Measurements from ENCODE around the gene FBXO42. TPM values are rescaled to one million over a fixed set of nuclear protein-coding genes. Genes with fewer than 3 reads are reported as not detected.

Gene FBXO42
- total and polyA plus RNA-seq, 9 of the 15 experiments (the other 6 are each of a cell fraction or from before 2014, with no cell fraction given): 7.2 to 24.8 (median 17.4) TPM

DNA sequence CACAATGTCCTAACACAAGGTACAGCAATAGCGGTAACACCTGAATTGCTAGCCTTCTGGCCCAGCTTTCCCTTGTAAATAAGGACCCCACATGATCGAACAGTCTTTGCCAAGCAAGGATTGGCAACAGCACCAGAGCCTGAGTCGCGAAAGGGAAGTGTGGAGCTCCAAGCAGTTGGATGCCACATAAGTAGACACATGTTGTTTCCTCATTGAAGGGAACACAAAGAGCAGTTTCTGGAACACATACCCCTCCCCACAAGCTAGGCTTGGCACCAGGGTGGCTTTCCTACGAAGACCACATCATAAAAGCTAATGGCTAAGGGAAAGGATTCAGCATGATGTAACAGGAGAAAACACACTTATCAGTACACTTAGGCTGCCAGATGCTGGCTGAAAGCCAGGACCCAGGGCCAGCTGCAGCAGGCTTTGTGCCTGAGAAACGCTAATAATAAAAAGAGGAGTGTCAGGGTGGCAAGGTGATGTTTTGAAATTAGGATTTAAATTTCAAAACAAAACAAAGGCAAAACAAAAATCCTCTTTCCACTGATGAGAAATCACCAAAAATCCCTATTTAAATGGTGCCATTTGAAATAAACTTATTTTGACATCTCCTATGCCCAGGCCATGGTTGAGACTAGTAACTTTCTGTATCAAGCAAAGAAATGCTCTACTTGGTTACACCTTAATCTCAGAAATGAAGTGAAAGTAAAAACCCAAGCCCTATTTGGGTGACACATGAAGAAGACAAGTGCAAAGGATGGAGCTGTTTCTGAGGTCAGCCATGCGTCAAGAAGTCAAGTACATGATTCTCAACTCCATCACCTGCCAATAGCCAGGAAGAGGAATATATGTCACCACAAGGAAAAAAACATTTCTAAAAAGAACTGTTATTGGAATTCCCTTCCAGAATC is 103.4 kb downstream of the FBXO42 start (continued):
- TF ChIP-seq, protein P1, sequence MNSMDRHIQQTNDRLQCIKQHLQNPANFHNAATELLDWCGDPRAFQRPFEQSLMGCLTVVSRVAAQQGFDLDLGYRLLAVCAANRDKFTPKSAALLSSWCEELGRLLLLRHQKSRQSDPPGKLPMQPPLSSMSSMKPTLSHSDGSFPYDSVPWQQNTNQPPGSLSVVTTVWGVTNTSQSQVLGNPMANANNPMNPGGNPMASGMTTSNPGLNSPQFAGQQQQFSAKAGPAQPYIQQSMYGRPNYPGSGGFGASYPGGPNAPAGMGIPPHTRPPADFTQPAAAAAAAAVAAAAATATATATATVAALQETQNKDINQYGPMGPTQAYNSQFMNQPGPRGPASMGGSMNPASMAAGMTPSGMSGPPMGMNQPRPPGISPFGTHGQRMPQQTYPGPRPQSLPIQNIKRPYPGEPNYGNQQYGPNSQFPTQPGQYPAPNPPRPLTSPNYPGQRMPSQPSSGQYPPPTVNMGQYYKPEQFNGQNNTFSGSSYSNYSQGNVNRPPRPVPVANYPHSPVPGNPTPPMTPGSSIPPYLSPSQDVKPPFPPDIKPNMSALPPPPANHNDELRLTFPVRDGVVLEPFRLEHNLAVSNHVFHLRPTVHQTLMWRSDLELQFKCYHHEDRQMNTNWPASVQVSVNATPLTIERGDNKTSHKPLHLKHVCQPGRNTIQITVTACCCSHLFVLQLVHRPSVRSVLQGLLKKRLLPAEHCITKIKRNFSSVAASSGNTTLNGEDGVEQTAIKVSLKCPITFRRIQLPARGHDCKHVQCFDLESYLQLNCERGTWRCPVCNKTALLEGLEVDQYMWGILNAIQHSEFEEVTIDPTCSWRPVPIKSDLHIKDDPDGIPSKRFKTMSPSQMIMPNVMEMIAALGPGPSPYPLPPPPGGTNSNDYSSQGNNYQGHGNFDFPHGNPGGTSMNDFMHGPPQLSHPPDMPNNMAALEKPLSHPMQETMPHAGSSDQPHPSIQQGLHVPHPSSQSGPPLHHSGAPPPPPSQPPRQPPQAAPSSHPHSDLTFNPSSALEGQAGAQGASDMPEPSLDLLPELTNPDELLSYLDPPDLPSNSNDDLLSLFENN (IDR thresholded peaks at IDR 0.05; ENCODE audit: low read depth in 2 of 2, low read length in 2 of 2): peak in 1 of 2 experiments; percentile 88; a peak in 1 of 4 replicates
- 0 out of 2 replicates have a peak, but pooled peaks have one; percentile 37 for TF ChIP-seq GABPA (tag; conservative IDR thresholded peaks at IDR 0.05; ENCODE audit: low read depth)
- TF ChIP-seq, protein P2, sequence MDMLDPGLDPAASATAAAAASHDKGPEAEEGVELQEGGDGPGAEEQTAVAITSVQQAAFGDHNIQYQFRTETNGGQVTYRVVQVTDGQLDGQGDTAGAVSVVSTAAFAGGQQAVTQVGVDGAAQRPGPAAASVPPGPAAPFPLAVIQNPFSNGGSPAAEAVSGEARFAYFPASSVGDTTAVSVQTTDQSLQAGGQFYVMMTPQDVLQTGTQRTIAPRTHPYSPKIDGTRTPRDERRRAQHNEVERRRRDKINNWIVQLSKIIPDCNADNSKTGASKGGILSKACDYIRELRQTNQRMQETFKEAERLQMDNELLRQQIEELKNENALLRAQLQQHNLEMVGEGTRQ (CRISPR knock-in tag; IDR thresholded peaks at IDR 0.05): no peak
- TF ChIP-seq, protein P3, sequence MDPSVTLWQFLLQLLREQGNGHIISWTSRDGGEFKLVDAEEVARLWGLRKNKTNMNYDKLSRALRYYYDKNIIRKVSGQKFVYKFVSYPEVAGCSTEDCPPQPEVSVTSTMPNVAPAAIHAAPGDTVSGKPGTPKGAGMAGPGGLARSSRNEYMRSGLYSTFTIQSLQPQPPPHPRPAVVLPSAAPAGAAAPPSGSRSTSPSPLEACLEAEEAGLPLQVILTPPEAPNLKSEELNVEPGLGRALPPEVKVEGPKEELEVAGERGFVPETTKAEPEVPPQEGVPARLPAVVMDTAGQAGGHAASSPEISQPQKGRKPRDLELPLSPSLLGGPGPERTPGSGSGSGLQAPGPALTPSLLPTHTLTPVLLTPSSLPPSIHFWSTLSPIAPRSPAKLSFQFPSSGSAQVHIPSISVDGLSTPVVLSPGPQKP (CRISPR knock-in tag; IDR thresholded peaks at IDR 0.05): no peak
- TF ChIP-seq HDAC1 (IDR thresholded peaks at IDR 0.05): peak in 1 of 2 experiments; percentile 68; a peak in 2 of 4 replicates
- no peak for TF ChIP-seq HNRNPLL (IDR thresholded peaks at IDR 0.05; ENCODE audit: low read depth, low read length, poor library complexity, severe bottlenecking)
- TF ChIP-seq NR4A1 (CRISPR knock-in tag; IDR thresholded peaks at IDR 0.05): no peak
- TF ChIP-seq NR4A1 (tag; IDR thresholded peaks at IDR 0.05): peak; percentile 98
- TF ChIP-seq CBX1 (IDR thresholded peaks at IDR 0.05; ENCODE audit: low read depth): no peak
- TF ChIP-seq ILF3 (IDR thresholded peaks at IDR 0.05; ENCODE audit: borderline replicate concordance): no peak
- TF ChIP-seq, protein P4, sequence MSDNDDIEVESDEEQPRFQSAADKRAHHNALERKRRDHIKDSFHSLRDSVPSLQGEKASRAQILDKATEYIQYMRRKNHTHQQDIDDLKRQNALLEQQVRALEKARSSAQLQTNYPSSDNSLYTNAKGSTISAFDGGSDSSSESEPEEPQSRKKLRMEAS (CRISPR knock-in tag; IDR thresholded peaks at IDR 0.05): no peak
- TF ChIP-seq GATAD2A (IDR thresholded peaks at IDR 0.05): peak; percentile 84; the same call in 1 of the 2 replicates
- TF ChIP-seq SOX6 (IDR thresholded peaks at IDR 0.05): peak; percentile 89
- TF ChIP-seq HOXB6 (CRISPR knock-in tag; IDR thresholded peaks at IDR 0.05; ENCODE audit: borderline replicate concordance): no peak
- TF ChIP-seq, protein P5, sequence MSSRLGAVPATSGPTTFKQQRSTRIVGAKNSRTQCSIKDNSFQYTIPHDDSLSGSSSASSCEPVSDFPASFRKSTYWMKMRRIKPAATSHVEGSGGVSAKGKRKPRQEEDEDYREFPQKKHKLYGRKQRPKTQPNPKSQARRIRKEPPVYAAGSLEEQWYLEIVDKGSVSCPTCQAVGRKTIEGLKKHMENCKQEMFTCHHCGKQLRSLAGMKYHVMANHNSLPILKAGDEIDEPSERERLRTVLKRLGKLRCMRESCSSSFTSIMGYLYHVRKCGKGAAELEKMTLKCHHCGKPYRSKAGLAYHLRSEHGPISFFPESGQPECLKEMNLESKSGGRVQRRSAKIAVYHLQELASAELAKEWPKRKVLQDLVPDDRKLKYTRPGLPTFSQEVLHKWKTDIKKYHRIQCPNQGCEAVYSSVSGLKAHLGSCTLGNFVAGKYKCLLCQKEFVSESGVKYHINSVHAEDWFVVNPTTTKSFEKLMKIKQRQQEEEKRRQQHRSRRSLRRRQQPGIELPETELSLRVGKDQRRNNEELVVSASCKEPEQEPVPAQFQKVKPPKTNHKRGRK (tag; IDR thresholded peaks at IDR 0.05): no peak

Data from K562 (cell line).